ENCODE data around the gene EMC9. TPM values are rescaled to one million over a fixed set of nuclear protein-coding genes. Genes with fewer than 3 reads are reported as not detected.

Gene EMC9, protein sequence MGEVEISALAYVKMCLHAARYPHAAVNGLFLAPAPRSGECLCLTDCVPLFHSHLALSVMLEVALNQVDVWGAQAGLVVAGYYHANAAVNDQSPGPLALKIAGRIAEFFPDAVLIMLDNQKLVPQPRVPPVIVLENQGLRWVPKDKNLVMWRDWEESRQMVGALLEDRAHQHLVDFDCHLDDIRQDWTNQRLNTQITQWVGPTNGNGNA
- polyA plus RNA-seq (2012; rRNA removed) = 14.5 and 19.3 TPM in 2 replicates
- 10.2 and 14.4 TPM in 2 replicates for polyA plus RNA-seq (2012; cell fraction: cytosol; rRNA removed)
- polyA plus RNA-seq (2012; cell fraction: nucleus; rRNA removed) = 47.8 and 61.5 TPM in 2 replicates

DNA sequence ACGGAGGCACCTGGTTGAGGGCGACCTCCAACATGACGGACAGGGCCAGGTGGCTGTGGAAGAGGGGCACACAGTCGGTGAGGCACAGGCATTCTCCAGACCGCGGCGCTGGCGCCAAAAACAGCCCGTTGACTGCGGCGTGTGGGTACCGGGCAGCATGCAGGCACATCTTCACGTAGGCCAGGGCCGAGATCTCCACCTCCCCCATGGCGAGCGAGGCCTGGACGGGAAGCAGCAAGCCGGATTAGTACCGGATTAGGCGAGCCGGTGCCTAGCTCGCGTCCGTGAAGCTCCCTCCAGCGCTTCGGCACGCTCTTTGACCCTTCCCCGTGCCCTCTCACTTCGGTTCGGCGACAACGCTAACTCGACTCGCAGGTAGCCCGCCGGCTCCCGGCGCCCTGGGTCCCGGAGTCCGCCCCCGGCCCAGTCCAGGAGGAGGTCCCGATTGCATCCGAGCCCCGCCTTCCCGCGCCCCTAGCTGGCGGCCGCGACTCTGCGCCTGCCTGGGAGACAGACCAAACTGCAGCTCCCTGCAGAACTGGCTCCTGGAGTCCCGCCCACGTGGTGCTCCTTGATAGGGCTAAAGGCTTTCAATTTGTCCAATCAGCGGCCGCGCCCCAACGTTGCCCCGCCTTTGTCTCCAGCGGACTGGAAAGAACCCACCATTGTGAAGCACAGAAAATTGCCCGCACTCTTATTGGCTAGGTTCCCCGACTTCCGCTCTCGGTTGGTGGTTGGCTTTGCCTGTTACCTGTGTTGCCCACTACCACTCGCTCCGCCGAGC lies at the start of gene EMC9:
Gene EMC9 (minus strand): TSS at position 495 of the 784 bp plus-strand sequence. CDS start 287 bp downstream, at position 208.
- Histone ChIP-seq H3K4me3 (ENCODE audit: low read depth in 2 of 2, low read length in 1 of 2) (peak within 1 kb of the TSS; percentile 90 to 93), H3K9me3 (no peaks in the 10 kb centered on the region), H3K27ac (ENCODE audit: low read depth in 2 of 2, low read length in 1 of 2) (peak within 1 kb of the TSS; percentile 82 to 98), H3K36me3 (replicated peaks in 1 of 2; ENCODE audit: control insufficient read depth in 1 of 2, insufficient read depth in 2 of 2, low read length in 1 of 2) (peaks cover 30 to 45% of the 10 kb centered on the region in 2 experiments), H3K9me2 (no peaks in the 10 kb centered on the region), H3F3A (replicated peaks; ENCODE audit: insufficient read depth) (peaks cover 15% of the 10 kb centered on the region), H2AFZ (ENCODE audit: low read depth) (peak within 1 kb of the TSS; percentile 70), H3K79me2 (ENCODE audit: insufficient read depth) (peaks cover 61% of the 10 kb centered on the region), H3K9ac (peak within 1 kb of the TSS; percentile 81), H3K27me3 (ENCODE audit: insufficient read depth) (no peaks in the 10 kb centered on the region), H3K4me1 (ENCODE audit: control insufficient read depth in 1 of 2, insufficient read depth in 2 of 2, low read depth in 1 of 2, low read length in 1 of 2) (peaks cover 11 to 42% of the 10 kb centered on the region in 2 experiments; a peak in 3 of 4 replicates), H4K20me1 (ENCODE audit: insufficient read depth) (no peaks in the 10 kb centered on the region), H3K4me2 (peak within 1 kb of the TSS; percentile 97)
- 2% methylated on average over 9 of the region's 65 CpGs for WGBS (ENCODE audit: low lambda C conversion rate)
- peak; percentile 94 for DNase-seq
- ChIA-PET POLR2A (interaction anchor here (0.5 to 1.7 kb wide), 10 partner anchors 10 to 224 kb away, joined by 3 to 12 read pairs (median 4); partner anchors contain the start of genes CARMIL3, DCAF11, IPO4 and NRL), CTCF (interaction anchor here (1.0 to 1.9 kb wide), 2 partner anchors 20 to 33 kb away, joined by 4 to 5 read pairs; partner anchors contain the start of gene IRF9)
- TF ChIP-seq POLR2AphosphoS5 (IDR thresholded peaks at IDR 0.05; ENCODE audit: low read depth, low read length) (peak; percentile 89), SIN3A (IDR thresholded peaks at IDR 0.05; ENCODE audit: borderline replicate concordance, low read depth, low read length) (no peak; the same call in 1 of the 2 replicates), YY1 (IDR thresholded peaks at IDR 0.05; ENCODE audit: low read depth) (no peak), MEF2A (IDR thresholded peaks at IDR 0.05; ENCODE audit: borderline replicate concordance, low read depth) (no peak), NRF1 (IDR thresholded peaks at IDR 0.05; ENCODE audit: low read depth, low read length) (peak; percentile 72), SMC3 (IDR thresholded peaks at IDR 0.05; ENCODE audit: low read depth, low read length) (no peak), TCF12 (IDR thresholded peaks at IDR 0.05) (no peak; the same call in 1 of the 2 replicates), NFIC (IDR thresholded peaks at IDR 0.05; ENCODE audit: borderline replicate concordance) (no peak), RXRA (IDR thresholded peaks at IDR 0.05; ENCODE audit: borderline replicate concordance, low read depth) (no peak), RFX5 (IDR thresholded peaks at IDR 0.05; ENCODE audit: low read length) (peak; percentile 94), EZH2phosphoT487 (IDR thresholded peaks at IDR 0.05; ENCODE audit: borderline replicate concordance, low read depth) (no peak), TEAD4 (IDR thresholded peaks at IDR 0.05; ENCODE audit: borderline replicate concordance, insufficient read depth) (no peak), FOXJ3 (CRISPR knock-in tag; IDR thresholded peaks at IDR 0.05) (no peak), GATA2 (CRISPR knock-in tag; IDR thresholded peaks at IDR 0.05) (no peak), RCOR1 (IDR thresholded peaks at IDR 0.05; ENCODE audit: low read length) (no peak), EP300 (IDR thresholded peaks at IDR 0.05; ENCODE audit: borderline replicate concordance in 1 of 2, low read depth in 1 of 2, low read length in 1 of 2) (no peak; a peak in 1 of 4 replicates), FOXM1 (IDR thresholded peaks at IDR 0.05; ENCODE audit: low read depth) (no peak), CHD2 (IDR thresholded peaks at IDR 0.05; ENCODE audit: low read length, partially characterized antibody) (peak; percentile 69), ELF1 (IDR thresholded peaks at IDR 0.05) (no peak; the same call in 1 of the 2 replicates)
- TF ChIP-seq, protein P1, sequence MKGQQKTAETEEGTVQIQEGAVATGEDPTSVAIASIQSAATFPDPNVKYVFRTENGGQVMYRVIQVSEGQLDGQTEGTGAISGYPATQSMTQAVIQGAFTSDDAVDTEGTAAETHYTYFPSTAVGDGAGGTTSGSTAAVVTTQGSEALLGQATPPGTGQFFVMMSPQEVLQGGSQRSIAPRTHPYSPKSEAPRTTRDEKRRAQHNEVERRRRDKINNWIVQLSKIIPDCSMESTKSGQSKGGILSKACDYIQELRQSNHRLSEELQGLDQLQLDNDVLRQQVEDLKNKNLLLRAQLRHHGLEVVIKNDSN (IDR thresholded peaks at IDR 0.05; ENCODE audit: borderline replicate concordance, low read depth) = peak; percentile 62; the same call in 1 of the 2 replicates
- TF ChIP-seq, protein P2, sequence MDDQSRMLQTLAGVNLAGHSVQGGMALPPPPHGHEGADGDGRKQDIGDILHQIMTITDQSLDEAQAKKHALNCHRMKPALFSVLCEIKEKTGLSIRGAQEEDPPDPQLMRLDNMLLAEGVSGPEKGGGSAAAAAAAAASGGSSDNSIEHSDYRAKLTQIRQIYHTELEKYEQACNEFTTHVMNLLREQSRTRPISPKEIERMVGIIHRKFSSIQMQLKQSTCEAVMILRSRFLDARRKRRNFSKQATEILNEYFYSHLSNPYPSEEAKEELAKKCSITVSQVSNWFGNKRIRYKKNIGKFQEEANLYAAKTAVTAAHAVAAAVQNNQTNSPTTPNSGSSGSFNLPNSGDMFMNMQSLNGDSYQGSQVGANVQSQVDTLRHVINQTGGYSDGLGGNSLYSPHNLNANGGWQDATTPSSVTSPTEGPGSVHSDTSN (IDR thresholded peaks at IDR 0.05) = peak; percentile 90
- TF ChIP-seq, protein P3, sequence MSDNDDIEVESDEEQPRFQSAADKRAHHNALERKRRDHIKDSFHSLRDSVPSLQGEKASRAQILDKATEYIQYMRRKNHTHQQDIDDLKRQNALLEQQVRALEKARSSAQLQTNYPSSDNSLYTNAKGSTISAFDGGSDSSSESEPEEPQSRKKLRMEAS (IDR thresholded peaks at IDR 0.05; ENCODE audit: low read depth) = no peak; the same call in none of the 2 replicates
- TF ChIP-seq, protein P4, sequence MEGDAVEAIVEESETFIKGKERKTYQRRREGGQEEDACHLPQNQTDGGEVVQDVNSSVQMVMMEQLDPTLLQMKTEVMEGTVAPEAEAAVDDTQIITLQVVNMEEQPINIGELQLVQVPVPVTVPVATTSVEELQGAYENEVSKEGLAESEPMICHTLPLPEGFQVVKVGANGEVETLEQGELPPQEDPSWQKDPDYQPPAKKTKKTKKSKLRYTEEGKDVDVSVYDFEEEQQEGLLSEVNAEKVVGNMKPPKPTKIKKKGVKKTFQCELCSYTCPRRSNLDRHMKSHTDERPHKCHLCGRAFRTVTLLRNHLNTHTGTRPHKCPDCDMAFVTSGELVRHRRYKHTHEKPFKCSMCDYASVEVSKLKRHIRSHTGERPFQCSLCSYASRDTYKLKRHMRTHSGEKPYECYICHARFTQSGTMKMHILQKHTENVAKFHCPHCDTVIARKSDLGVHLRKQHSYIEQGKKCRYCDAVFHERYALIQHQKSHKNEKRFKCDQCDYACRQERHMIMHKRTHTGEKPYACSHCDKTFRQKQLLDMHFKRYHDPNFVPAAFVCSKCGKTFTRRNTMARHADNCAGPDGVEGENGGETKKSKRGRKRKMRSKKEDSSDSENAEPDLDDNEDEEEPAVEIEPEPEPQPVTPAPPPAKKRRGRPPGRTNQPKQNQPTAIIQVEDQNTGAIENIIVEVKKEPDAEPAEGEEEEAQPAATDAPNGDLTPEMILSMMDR (IDR thresholded peaks at IDR 0.05) = peak; percentile 39
- TF ChIP-seq, protein P5, sequence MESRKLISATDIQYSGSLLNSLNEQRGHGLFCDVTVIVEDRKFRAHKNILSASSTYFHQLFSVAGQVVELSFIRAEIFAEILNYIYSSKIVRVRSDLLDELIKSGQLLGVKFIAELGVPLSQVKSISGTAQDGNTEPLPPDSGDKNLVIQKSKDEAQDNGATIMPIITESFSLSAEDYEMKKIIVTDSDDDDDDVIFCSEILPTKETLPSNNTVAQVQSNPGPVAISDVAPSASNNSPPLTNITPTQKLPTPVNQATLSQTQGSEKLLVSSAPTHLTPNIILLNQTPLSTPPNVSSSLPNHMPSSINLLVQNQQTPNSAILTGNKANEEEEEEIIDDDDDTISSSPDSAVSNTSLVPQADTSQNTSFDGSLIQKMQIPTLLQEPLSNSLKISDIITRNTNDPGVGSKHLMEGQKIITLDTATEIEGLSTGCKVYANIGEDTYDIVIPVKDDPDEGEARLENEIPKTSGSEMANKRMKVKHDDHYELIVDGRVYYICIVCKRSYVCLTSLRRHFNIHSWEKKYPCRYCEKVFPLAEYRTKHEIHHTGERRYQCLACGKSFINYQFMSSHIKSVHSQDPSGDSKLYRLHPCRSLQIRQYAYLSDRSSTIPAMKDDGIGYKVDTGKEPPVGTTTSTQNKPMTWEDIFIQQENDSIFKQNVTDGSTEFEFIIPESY (IDR thresholded peaks at IDR 0.05; ENCODE audit: borderline replicate concordance, low read depth) = no peak
- TF ChIP-seq, protein P6, sequence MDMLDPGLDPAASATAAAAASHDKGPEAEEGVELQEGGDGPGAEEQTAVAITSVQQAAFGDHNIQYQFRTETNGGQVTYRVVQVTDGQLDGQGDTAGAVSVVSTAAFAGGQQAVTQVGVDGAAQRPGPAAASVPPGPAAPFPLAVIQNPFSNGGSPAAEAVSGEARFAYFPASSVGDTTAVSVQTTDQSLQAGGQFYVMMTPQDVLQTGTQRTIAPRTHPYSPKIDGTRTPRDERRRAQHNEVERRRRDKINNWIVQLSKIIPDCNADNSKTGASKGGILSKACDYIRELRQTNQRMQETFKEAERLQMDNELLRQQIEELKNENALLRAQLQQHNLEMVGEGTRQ (IDR thresholded peaks at IDR 0.05; ENCODE audit: borderline replicate concordance, low read depth, low read length) = peak; percentile 32
